Measurements from ENCODE around the gene HYKK. TPM values are rescaled to one million over a fixed set of nuclear protein-coding genes. Genes with fewer than 3 reads are reported as not detected.

Gene HYKK
- total and polyA plus RNA-seq, 9 of the 15 experiments (the other 6 are each of a cell fraction or from before 2014, with no cell fraction given): 1.9 to 6.1 (median 4.3) TPM

DNA sequence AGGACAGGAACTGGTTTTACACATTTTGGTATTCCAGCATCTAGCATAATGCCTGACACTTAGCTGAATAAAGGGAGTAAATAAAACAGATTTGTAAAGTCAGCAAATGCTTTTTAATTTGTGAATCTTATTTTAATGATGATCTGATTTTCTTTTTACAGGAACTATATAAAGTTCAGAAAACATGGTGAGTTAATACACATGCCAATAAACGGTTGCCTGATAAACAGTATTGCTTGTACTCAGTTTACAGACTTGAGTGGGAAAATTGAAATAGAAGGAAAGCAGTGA is 34.3 kb downstream of the HYKK start (continued):
- TF ChIP-seq ZNF436 (CRISPR knock-in tag; IDR thresholded peaks at IDR 0.05) (no peak), MBD2 (IDR thresholded peaks at IDR 0.05; ENCODE audit: borderline replicate concordance, low read depth) (no peak), E2F1 (CRISPR knock-in tag; IDR thresholded peaks at IDR 0.05) (no peak), MAFG (tag; conservative IDR thresholded peaks at IDR 0.05) (peak; percentile 52; the same call in 1 of the 2 replicates), MAFF (IDR thresholded peaks at IDR 0.05; ENCODE audit: low read length) (0 out of 2 replicates have a peak, but pooled peaks have one; percentile 25), ZNF318 (IDR thresholded peaks at IDR 0.05; ENCODE audit: borderline replicate concordance in 1 of 2, low read depth in 1 of 2) (0 out of 4 replicates have a peak, but pooled peaks of 1 of the 2 experiments have one; percentile 25), CGGBP1 (CRISPR knock-in tag; IDR thresholded peaks at IDR 0.05) (no peak), ZNF316 (IDR thresholded peaks at IDR 0.05) (peak; percentile 83), C11orf30 (IDR thresholded peaks at IDR 0.05; ENCODE audit: low read depth) (peak; percentile 77), TCF3 (CRISPR knock-in tag; IDR thresholded peaks at IDR 0.05) (no peak), ZNF347 (CRISPR knock-in tag; IDR thresholded peaks at IDR 0.05; ENCODE audit: low read depth) (no peak), ETV5 (CRISPR knock-in tag; IDR thresholded peaks at IDR 0.05; ENCODE audit: low read depth) (no peak)
- TF ChIP-seq, protein P1, sequence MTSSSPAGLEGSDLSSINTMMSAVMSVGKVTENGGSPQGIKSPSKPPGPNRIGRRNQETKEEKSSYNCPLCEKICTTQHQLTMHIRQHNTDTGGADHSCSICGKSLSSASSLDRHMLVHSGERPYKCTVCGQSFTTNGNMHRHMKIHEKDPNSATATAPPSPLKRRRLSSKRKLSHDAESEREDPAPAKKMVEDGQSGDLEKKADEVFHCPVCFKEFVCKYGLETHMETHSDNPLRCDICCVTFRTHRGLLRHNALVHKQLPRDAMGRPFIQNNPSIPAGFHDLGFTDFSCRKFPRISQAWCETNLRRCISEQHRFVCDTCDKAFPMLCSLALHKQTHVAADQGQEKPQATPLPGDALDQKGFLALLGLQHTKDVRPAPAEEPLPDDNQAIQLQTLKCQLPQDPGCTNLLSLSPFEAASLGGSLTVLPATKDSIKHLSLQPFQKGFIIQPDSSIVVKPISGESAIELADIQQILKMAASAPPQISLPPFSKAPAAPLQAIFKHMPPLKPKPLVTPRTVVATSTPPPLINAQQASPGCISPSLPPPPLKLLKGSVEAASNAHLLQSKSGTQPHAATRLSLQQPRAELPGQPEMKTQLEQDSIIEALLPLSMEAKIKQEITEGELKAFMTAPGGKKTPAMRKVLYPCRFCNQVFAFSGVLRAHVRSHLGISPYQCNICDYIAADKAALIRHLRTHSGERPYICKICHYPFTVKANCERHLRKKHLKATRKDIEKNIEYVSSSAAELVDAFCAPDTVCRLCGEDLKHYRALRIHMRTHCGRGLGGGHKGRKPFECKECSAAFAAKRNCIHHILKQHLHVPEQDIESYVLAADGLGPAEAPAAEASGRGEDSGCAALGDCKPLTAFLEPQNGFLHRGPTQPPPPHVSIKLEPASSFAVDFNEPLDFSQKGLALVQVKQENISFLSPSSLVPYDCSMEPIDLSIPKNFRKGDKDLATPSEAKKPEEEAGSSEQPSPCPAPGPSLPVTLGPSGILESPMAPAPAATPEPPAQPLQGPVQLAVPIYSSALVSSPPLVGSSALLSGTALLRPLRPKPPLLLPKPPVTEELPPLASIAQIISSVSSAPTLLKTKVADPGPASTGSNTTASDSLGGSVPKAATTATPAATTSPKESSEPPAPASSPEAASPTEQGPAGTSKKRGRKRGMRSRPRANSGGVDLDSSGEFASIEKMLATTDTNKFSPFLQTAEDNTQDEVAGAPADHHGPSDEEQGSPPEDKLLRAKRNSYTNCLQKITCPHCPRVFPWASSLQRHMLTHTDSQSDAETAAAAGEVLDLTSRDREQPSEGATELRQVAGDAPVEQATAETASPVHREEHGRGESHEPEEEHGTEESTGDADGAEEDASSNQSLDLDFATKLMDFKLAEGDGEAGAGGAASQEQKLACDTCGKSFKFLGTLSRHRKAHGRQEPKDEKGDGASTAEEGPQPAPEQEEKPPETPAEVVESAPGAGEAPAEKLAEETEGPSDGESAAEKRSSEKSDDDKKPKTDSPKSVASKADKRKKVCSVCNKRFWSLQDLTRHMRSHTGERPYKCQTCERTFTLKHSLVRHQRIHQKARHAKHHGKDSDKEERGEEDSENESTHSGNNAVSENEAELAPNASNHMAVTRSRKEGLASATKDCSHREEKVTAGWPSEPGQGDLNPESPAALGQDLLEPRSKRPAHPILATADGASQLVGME (CRISPR knock-in tag; IDR thresholded peaks at IDR 0.05): no peak
